H9 (cell line): ENCODE results near the gene SLCO6A1. TPM values are rescaled to one million over a fixed set of nuclear protein-coding genes. Genes with fewer than 3 reads are reported as not detected.

Source experiments
- DNase-seq: peaks from one replicate; pipeline ENCODE4 v3.0.0-alpha.2; 2017
- H2AFZ ChIP-seq: one replicate; pipeline ENCODE4 v1.6.1; 2013; ENCODE audit warnings: mild to moderate bottlenecking, low read length, control low read depth, moderate library complexity
- H2AK5ac ChIP-seq: 2 replicates; pipeline ENCODE4 v1.6.1; 2013; ENCODE audit warnings: low read length, control low read depth, mixed read lengths; ENCODE audit not compliant: insufficient read length
- H2BK120ac ChIP-seq: one replicate; pipeline ENCODE4 v1.6.1; 2013; ENCODE audit warnings: low read depth, mild to moderate bottlenecking, low read length, control low read depth, inconsistent platforms; ENCODE audit not compliant: poor library complexity, severe bottlenecking
- H2BK12ac ChIP-seq: 2 replicates; pipeline ENCODE4 v1.6.1; 2013; ENCODE audit warnings: low read length, control low read depth, mixed read lengths, low read depth; ENCODE audit not compliant: insufficient read length
- H2BK15ac ChIP-seq: 2 replicates; pipeline ENCODE4 v1.6.1; 2013; ENCODE audit warnings: low read depth, low read length, control low read depth
- H2BK20ac ChIP-seq: one replicate; pipeline ENCODE4 v1.6.1; 2013; ENCODE audit warnings: low read depth, mild to moderate bottlenecking, low read length, control low read depth, inconsistent platforms; ENCODE audit not compliant: poor library complexity, severe bottlenecking
- H2BK5ac ChIP-seq: 2 replicates; pipeline ENCODE4 v1.6.1; 2013; ENCODE audit warnings: low read length, control low read depth, mixed read lengths; ENCODE audit not compliant: insufficient read length
- H3K14ac ChIP-seq: 2 replicates; pipeline ENCODE4 v1.6.1; 2013; ENCODE audit warnings: low read length, control low read depth; ENCODE audit not compliant: insufficient read depth
- H3K18ac ChIP-seq: 2 replicates; pipeline ENCODE4 v1.6.1; 2013; ENCODE audit warnings: low read depth, mild to moderate bottlenecking, mixed read lengths, low read length, control low read depth; ENCODE audit not compliant: insufficient read length
- H3K23ac ChIP-seq: 2 replicates; pipeline ENCODE4 v1.6.1; 2013; ENCODE audit warnings: low read length, control low read depth, mixed read lengths, low read depth; ENCODE audit not compliant: insufficient read length
- H3K23me2 ChIP-seq: 2 replicates; pipeline ENCODE4 v1.6.1; 2013; ENCODE audit warnings: low read depth, mild to moderate bottlenecking, mixed read lengths, low read length, control low read depth; ENCODE audit not compliant: insufficient read length, poor library complexity, severe bottlenecking
- H3K27ac ChIP-seq: 2 replicates; pipeline ENCODE4 v1.5.1; 2013; ENCODE audit warnings: low read length, control low read depth, mixed read lengths, low read depth; ENCODE audit not compliant: insufficient read length
- H3K27me3 ChIP-seq: 2 replicates; pipeline ENCODE4 v1.6.1; 2013; ENCODE audit warnings: low read length, control low read depth, inconsistent platforms; ENCODE audit not compliant: insufficient read depth
- H3K4ac ChIP-seq: 2 replicates; pipeline ENCODE4 v1.6.1; 2013; ENCODE audit warnings: low read depth, mild to moderate bottlenecking, control low read depth, inconsistent platforms, low read length, moderate library complexity
- H3K4me1 ChIP-seq: 2 replicates; pipeline ENCODE4 v1.6.1; 2013; ENCODE audit warnings: low read length, control low read depth, inconsistent platforms; ENCODE audit not compliant: insufficient read depth
- H3K4me2 ChIP-seq: 2 replicates; pipeline ENCODE4 v1.6.1; 2013; ENCODE audit warnings: low read length, control low read depth, mixed read lengths; ENCODE audit not compliant: insufficient read length, insufficient read depth
- H3K56ac ChIP-seq: 2 replicates; pipeline ENCODE4 v1.6.1; 2013; ENCODE audit warnings: low read depth, mild to moderate bottlenecking, mixed read lengths, low read length, control low read depth; ENCODE audit not compliant: insufficient read length
- H3K79me1 ChIP-seq: 2 replicates; pipeline ENCODE4 v1.6.1; 2013; ENCODE audit warnings: low read depth, mild to moderate bottlenecking, moderate library complexity, low read length, control low read depth, inconsistent platforms; ENCODE audit not compliant: insufficient read depth, poor library complexity, severe bottlenecking
- H3K79me2 ChIP-seq: 2 replicates; pipeline ENCODE4 v1.6.1; 2013; ENCODE audit warnings: low read length, control low read depth, inconsistent platforms; ENCODE audit not compliant: insufficient read depth
- H3K9ac ChIP-seq: 2 replicates; pipeline ENCODE4 v1.6.1; 2013; ENCODE audit warnings: low read length, control low read depth, mixed read lengths; ENCODE audit not compliant: insufficient read length; ENCODE audit errors: extremely low read depth
- H3K9me3 ChIP-seq: one replicate; pipeline ENCODE4 v1.6.1; 2013; ENCODE audit warnings: low read depth, low read length, inconsistent platforms; ENCODE audit not compliant: control insufficient read depth
- H3T11ph ChIP-seq: one replicate; pipeline ENCODE4 v1.6.1; 2013; ENCODE audit warnings: mild to moderate bottlenecking, low read length, control low read depth, inconsistent platforms
- H4K20me1 ChIP-seq: one replicate; pipeline ENCODE4 v1.6.1; 2013; ENCODE audit not compliant: control insufficient read depth, insufficient read length, insufficient read depth
- H4K5ac ChIP-seq: 2 replicates; pipeline ENCODE4 v1.6.1; 2013; ENCODE audit warnings: low read depth, mild to moderate bottlenecking, mixed read lengths, low read length, control low read depth; ENCODE audit not compliant: insufficient read length
- H4K8ac ChIP-seq: replicated peaks from 2 replicates; pipeline ENCODE4 v1.6.1; 2013; ENCODE audit warnings: low read length, control low read depth, mixed read lengths, low read depth; ENCODE audit not compliant: insufficient read length
- H4K91ac ChIP-seq: 2 replicates; pipeline ENCODE4 v1.6.1; 2013; ENCODE audit warnings: low read depth, mild to moderate bottlenecking, moderate library complexity, mixed read lengths, low read length, control low read depth; ENCODE audit not compliant: insufficient read length
- H3K27ac Mint-ChIP-seq, 3 experiments: 2 replicates in 2 of 3; 3 replicates in 1 of 3; pipeline ENCODE4 v1.8.0; 2020 to 2021; ENCODE audit warnings: mixed read lengths in 3 of 3, mild to moderate bottlenecking in 1 of 3, moderate library complexity in 1 of 3
- H3K27me3 Mint-ChIP-seq: 2 replicates; pipeline ENCODE4 v1.8.0; 2021; ENCODE audit warnings: low read depth, mild to moderate bottlenecking, moderate library complexity, mixed read lengths
- H3K36me3 Mint-ChIP-seq, 3 experiments: 2 replicates in 2 of 3; 3 replicates in 1 of 3; pipeline ENCODE4 v1.8.0; 2020 to 2021; ENCODE audit warnings: low read depth in 3 of 3, mixed read lengths in 3 of 3; ENCODE audit not compliant: insufficient read depth in 1 of 3
- H3K4me1 Mint-ChIP-seq, 2 experiments: 2 replicates each; pipeline ENCODE4 v1.8.0; 2020; ENCODE audit warnings: mixed read lengths in 2 of 2
- H3K4me3 Mint-ChIP-seq, 2 experiments: 2 replicates in 1 of 2; 3 replicates in 1 of 2; pipeline ENCODE4 v1.8.0; 2020 to 2021; ENCODE audit warnings: mild to moderate bottlenecking in 2 of 2, mixed read lengths in 2 of 2, moderate library complexity in 1 of 2
- H3K9me3 Mint-ChIP-seq, 2 experiments: 2 replicates in 1 of 2; 3 replicates in 1 of 2; pipeline ENCODE4 v1.8.0; 2020; ENCODE audit warnings: mild to moderate bottlenecking in 2 of 2, mixed read lengths in 2 of 2, moderate library complexity in 1 of 2
- WGBS: extraction: QIAGEN DNeasy Blood & Tissue Kit; methylation state at CpG from one replicate; pipeline ENCODE4 v1.1.7; 2013; ENCODE audit warnings: missing lambda C conversion rate, low lambda C conversion rate, mixed read lengths; ENCODE audit not compliant: insufficient read length; ENCODE audit errors: extremely low coverage; 5-methylcytosine and 5-hydroxymethylcytosine counted together
- total RNA-seq: library from RNA; stranded (reverse); gene quantifications from 2 replicates; pipeline ENCODE4 v1.2.1, GENCODE V29; 2021
- TF ChIP-seq, protein P1 (sequence below): fragments of 200-600 bp; sonication (generic); conservative IDR thresholded peaks from 3 replicates; pipeline ENCODE4 v1.8.0; 2021; ENCODE audit warnings: antibody characterized with exemption, mild to moderate bottlenecking

The SLCO6A1 gene
- total RNA-seq, 1 experiment from 2014 or later = 0.46 TPM

DNA sequence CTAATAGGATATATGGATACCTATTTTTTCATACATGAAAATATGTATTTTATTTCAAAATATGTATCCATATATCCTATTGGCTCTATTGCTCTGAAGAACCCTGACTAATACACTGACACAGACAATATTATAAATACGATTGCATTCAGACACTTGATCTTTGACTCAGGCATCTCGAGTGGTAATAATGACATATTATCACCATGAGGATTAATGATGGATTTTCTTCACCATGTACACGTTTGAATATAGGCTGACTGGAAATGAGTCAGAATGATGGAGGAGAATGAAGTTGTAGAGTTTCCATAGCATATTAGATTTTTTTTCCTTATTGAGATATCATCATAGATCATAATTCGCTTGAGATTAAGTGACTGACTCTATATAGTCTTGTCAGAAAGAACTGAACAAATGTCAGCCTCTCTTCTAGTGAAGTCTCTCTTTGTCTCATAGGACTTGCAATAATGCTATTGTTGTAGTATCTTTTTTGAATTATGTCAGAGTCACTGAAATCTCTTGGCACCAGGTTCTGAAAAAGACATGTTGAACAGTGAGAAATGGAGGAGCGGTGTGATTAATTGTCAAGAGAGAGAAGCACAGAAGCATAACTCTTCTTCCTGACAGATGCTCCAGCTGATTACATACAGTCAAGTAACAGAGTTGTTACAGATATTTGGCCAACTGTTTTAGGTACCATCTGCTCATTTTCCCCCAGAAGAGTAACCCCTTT, 41.4 kb upstream of the SLCO6A1 start:
- H2BK120ac ChIP-seq = no peak overlapping the region

More for the DNA sequence above, 41.4 kb upstream of the SLCO6A1 start:
- Histone ChIP-seq H3K23ac (no peak overlapping the region), H3K27ac (no peak overlapping the region), H2BK5ac (no peak overlapping the region), H3K9me3 (peaks cover 4% of the 10 kb centered on the region), H3K27me3 (no peaks in the 10 kb centered on the region), H3K4ac (no peak overlapping the region), H3T11ph (no peak overlapping the region), H3K4me2 (no peak overlapping the region), H4K20me1 (no peaks in the 10 kb centered on the region), H3K4me1 (peaks cover 2% of the 10 kb centered on the region; the same call in 1 of the 2 replicates), H4K91ac (no peak overlapping the region), H3K23me2 (no peaks in the 10 kb centered on the region), H2AFZ (no peak overlapping the region), H3K56ac (no peak overlapping the region), H2BK20ac (no peak overlapping the region), H2BK15ac (no peak overlapping the region), H4K8ac (no peak overlapping the region), H3K18ac (no peak overlapping the region), H3K79me1 (no peaks in the 10 kb centered on the region), H2BK12ac (no peak overlapping the region), H3K79me2 (no peaks in the 10 kb centered on the region), H2AK5ac (no peak overlapping the region), H4K5ac (no peak overlapping the region), H3K9ac (no peak overlapping the region), H3K14ac (no peak overlapping the region)
- H3K4me1 Mint-ChIP-seq = peaks cover 7 to 11% of the 10 kb centered on the region in 2 experiments
- peaks cover 3 to 6% of the 10 kb centered on the region in 2 experiments; a peak in 1 of 5 replicates for H3K9me3 Mint-ChIP-seq
- no peak overlapping the region for H3K27ac Mint-ChIP-seq
- peaks cover 0 to 3% (median 0%) of the 10 kb centered on the region in 3 experiments; a peak in 2 of 7 replicates for H3K36me3 Mint-ChIP-seq
- DNase-seq = no peak
- H3K4me3 Mint-ChIP-seq = no peak overlapping the region
- no CpG with 5 or more reads among the region's 5 CpGs for WGBS
- H3K27me3 Mint-ChIP-seq = no peaks in the 10 kb centered on the region
- TF ChIP-seq, protein P1, sequence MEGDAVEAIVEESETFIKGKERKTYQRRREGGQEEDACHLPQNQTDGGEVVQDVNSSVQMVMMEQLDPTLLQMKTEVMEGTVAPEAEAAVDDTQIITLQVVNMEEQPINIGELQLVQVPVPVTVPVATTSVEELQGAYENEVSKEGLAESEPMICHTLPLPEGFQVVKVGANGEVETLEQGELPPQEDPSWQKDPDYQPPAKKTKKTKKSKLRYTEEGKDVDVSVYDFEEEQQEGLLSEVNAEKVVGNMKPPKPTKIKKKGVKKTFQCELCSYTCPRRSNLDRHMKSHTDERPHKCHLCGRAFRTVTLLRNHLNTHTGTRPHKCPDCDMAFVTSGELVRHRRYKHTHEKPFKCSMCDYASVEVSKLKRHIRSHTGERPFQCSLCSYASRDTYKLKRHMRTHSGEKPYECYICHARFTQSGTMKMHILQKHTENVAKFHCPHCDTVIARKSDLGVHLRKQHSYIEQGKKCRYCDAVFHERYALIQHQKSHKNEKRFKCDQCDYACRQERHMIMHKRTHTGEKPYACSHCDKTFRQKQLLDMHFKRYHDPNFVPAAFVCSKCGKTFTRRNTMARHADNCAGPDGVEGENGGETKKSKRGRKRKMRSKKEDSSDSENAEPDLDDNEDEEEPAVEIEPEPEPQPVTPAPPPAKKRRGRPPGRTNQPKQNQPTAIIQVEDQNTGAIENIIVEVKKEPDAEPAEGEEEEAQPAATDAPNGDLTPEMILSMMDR = no peak
